Measurements from ENCODE around the gene SLC39A9. TPM values are rescaled to one million over a fixed set of nuclear protein-coding genes. Genes with fewer than 3 reads are reported as not detected.
"Not testable (repeated sequence)": the region's sequence is repeated elsewhere in the genome, so short reads cannot be mapped to it uniquely, and the experiment has no call there.

Gene SLC39A9
- polyA plus RNA-seq, 2 donors: 18.1 to 19.4 TPM

GRCh38 chr14:69378274-69378673 is 20.2 kb upstream of the SLC39A9 start:
- no peak overlapping the region for H3K4me3 ChIP-seq (ENCODE audit: low read depth in 1 of 2, low read length in 2 of 2)
- no peaks in the 10 kb centered on the region for H3K27me3 ChIP-seq (ENCODE audit: control insufficient read depth in 1 of 2, insufficient read depth in 2 of 2, low read length in 2 of 2)
- peaks cover 0 to 2% of the 10 kb centered on the region in 2 donors for H3K36me3 ChIP-seq (ENCODE audit: control insufficient read depth in 2 of 2, insufficient read depth in 2 of 2, low read length in 1 of 2)
- H3K4me1 ChIP-seq (ENCODE audit: control insufficient read depth in 2 of 2, insufficient read depth in 2 of 2, low read length in 1 of 2): no peaks in the 10 kb centered on the region
- WGBS, 2 donors: 79% methylated on average over 2 of the region's 2 CpGs
- H3K27ac ChIP-seq (ENCODE audit: low read depth in 2 of 2, low read length in 1 of 2): no peak overlapping the region
- no peaks in the 10 kb centered on the region for H3K9me3 ChIP-seq (ENCODE audit: control insufficient read depth in 2 of 2, insufficient read depth in 1 of 2, low read depth in 1 of 2, low read length in 1 of 2)

- peaks cover 0 to 4% of the 10 kb centered on the region in 2 donors for H3K36me3 ChIP-seq (ENCODE audit: control insufficient read depth in 2 of 2, insufficient read depth in 2 of 2, low read length in 1 of 2)
- WGBS, 2 donors: 88 to 93% methylated on average over 3 of the region's 3 CpGs
- no peaks in the 10 kb centered on the region for H3K9me3 ChIP-seq (ENCODE audit: control insufficient read depth in 2 of 2, insufficient read depth in 1 of 2, low read depth in 1 of 2, low read length in 1 of 2)
- no peak overlapping the region for H3K27ac ChIP-seq (ENCODE audit: low read depth in 2 of 2, low read length in 1 of 2)
- no peaks in the 10 kb centered on the region for H3K4me1 ChIP-seq (ENCODE audit: control insufficient read depth in 2 of 2, insufficient read depth in 2 of 2, low read length in 1 of 2)
- no peaks in the 10 kb centered on the region for H3K27me3 ChIP-seq (ENCODE audit: control insufficient read depth in 1 of 2, insufficient read depth in 2 of 2, low read length in 2 of 2)
- H3K4me3 ChIP-seq (ENCODE audit: low read depth in 1 of 2, low read length in 2 of 2): no peak overlapping the region
These were observed 11.2 kb upstream of the SLC39A9 start for GRCh38 chr14:69387311-69387710.

GRCh38 chr14:69391400-69391799 is 7.1 kb upstream of the SLC39A9 start:
- H3K9me3 ChIP-seq (ENCODE audit: control insufficient read depth in 2 of 2, insufficient read depth in 1 of 2, low read depth in 1 of 2, low read length in 1 of 2); H3K27me3 ChIP-seq (ENCODE audit: control insufficient read depth in 1 of 2, insufficient read depth in 2 of 2, low read length in 2 of 2); H3K4me1 ChIP-seq (ENCODE audit: control insufficient read depth in 2 of 2, insufficient read depth in 2 of 2, low read length in 1 of 2); H3K4me3 ChIP-seq (ENCODE audit: low read depth in 1 of 2, low read length in 2 of 2); H3K27ac ChIP-seq (ENCODE audit: low read depth in 2 of 2, low read length in 1 of 2): not testable (repeated sequence)
- 86 to 90% methylated on average over 8 of the region's 8 CpGs for WGBS, 2 donors
- peaks cover 7 to 14% of the 10 kb centered on the region in 2 donors for H3K36me3 ChIP-seq (ENCODE audit: control insufficient read depth in 2 of 2, insufficient read depth in 2 of 2, low read length in 1 of 2)

GRCh38 chr14:69392481-69392880 is 6.0 kb upstream of the SLC39A9 start:
- Histone ChIP-seq H3K9me3 (ENCODE audit: control insufficient read depth in 2 of 2, insufficient read depth in 1 of 2, low read depth in 1 of 2, low read length in 1 of 2) (no peaks in the 10 kb centered on the region), H3K36me3 (ENCODE audit: control insufficient read depth in 2 of 2, insufficient read depth in 2 of 2, low read length in 1 of 2) (peaks cover 7 to 14% of the 10 kb centered on the region in 2 donors), H3K27me3 (ENCODE audit: control insufficient read depth in 1 of 2, insufficient read depth in 2 of 2, low read length in 2 of 2) (no peaks in the 10 kb centered on the region), H3K4me3 (ENCODE audit: low read depth in 1 of 2, low read length in 2 of 2) (no peak overlapping the region), H3K27ac (ENCODE audit: low read depth in 2 of 2, low read length in 1 of 2) (no peak overlapping the region), H3K4me1 (ENCODE audit: control insufficient read depth in 2 of 2, insufficient read depth in 2 of 2, low read length in 1 of 2) (no peaks in the 10 kb centered on the region)
- WGBS, 2 donors: 92 to 95% methylated on average over 3 of the region's 3 CpGs

GRCh38 chr14:69395929-69396328 is 2.6 kb upstream of the SLC39A9 start:
- peaks cover 3% of the 10 kb centered on the region in 2 donors for H3K4me1 ChIP-seq (ENCODE audit: control insufficient read depth in 2 of 2, insufficient read depth in 2 of 2, low read length in 1 of 2)
- 85 to 88% methylated on average over 4 of the region's 4 CpGs for WGBS, 2 donors

GRCh38 chr14:69398818-69399210 is 322 bp downstream of the SLC39A9 start:
- WGBS, 2 donors: 0 to 1% methylated on average over 18 of the region's 18 CpGs
- Histone ChIP-seq H3K4me3 (ENCODE audit: low read depth in 1 of 2, low read length in 2 of 2) (peak overlapping the region; percentile 82 to 85), H3K4me1 (ENCODE audit: control insufficient read depth in 2 of 2, insufficient read depth in 2 of 2, low read length in 1 of 2) (peaks cover 3 to 5% of the 10 kb centered on the region in 2 donors), H3K9me3 (ENCODE audit: control insufficient read depth in 2 of 2, insufficient read depth in 1 of 2, low read depth in 1 of 2, low read length in 1 of 2) (no peaks in the 10 kb centered on the region), H3K36me3 (ENCODE audit: control insufficient read depth in 2 of 2, insufficient read depth in 2 of 2, low read length in 1 of 2) (peaks cover 3 to 4% of the 10 kb centered on the region in 2 donors), H3K27ac (ENCODE audit: low read depth in 2 of 2, low read length in 1 of 2) (peak overlapping the region; percentile 54 to 91), H3K27me3 (ENCODE audit: control insufficient read depth in 1 of 2, insufficient read depth in 2 of 2, low read length in 2 of 2) (no peaks in the 10 kb centered on the region)

More at GRCh38 chr14:69395929-69396328, 2.6 kb upstream of the SLC39A9 start:
- no peak overlapping the region for H3K27ac ChIP-seq (ENCODE audit: low read depth in 2 of 2, low read length in 1 of 2)
- no peak overlapping the region for H3K4me3 ChIP-seq (ENCODE audit: low read depth in 1 of 2, low read length in 2 of 2)
- H3K9me3 ChIP-seq (ENCODE audit: control insufficient read depth in 2 of 2, insufficient read depth in 1 of 2, low read depth in 1 of 2, low read length in 1 of 2): no peaks in the 10 kb centered on the region
- H3K27me3 ChIP-seq (ENCODE audit: control insufficient read depth in 1 of 2, insufficient read depth in 2 of 2, low read length in 2 of 2): no peaks in the 10 kb centered on the region
- H3K36me3 ChIP-seq (ENCODE audit: control insufficient read depth in 2 of 2, insufficient read depth in 2 of 2, low read length in 1 of 2): peaks cover 7 to 10% of the 10 kb centered on the region in 2 donors

GRCh38 chr14:69399750-69400149 is 1.3 kb downstream of the SLC39A9 start:
- H3K27ac ChIP-seq (ENCODE audit: low read depth in 2 of 2, low read length in 1 of 2): no peak overlapping the region
- H3K27me3 ChIP-seq (ENCODE audit: control insufficient read depth in 1 of 2, insufficient read depth in 2 of 2, low read length in 2 of 2): no peaks in the 10 kb centered on the region
- H3K4me1 ChIP-seq (ENCODE audit: control insufficient read depth in 2 of 2, insufficient read depth in 2 of 2, low read length in 1 of 2): peaks cover 3 to 5% of the 10 kb centered on the region in 2 donors
- 82 to 93% methylated on average over 8 of the region's 8 CpGs for WGBS, 2 donors
- peak overlapping the region in 1 of 2 donors; percentile 82 for H3K4me3 ChIP-seq (ENCODE audit: low read depth in 1 of 2, low read length in 2 of 2)
- peaks cover 2 to 3% of the 10 kb centered on the region in 2 donors for H3K36me3 ChIP-seq (ENCODE audit: control insufficient read depth in 2 of 2, insufficient read depth in 2 of 2, low read length in 1 of 2)
- H3K9me3 ChIP-seq (ENCODE audit: control insufficient read depth in 2 of 2, insufficient read depth in 1 of 2, low read depth in 1 of 2, low read length in 1 of 2): no peaks in the 10 kb centered on the region

GRCh38 chr14:69400154-69400553 is 1.7 kb downstream of the SLC39A9 start:
- Histone ChIP-seq H3K9me3 (ENCODE audit: control insufficient read depth in 2 of 2, insufficient read depth in 1 of 2, low read depth in 1 of 2, low read length in 1 of 2) (no peaks in the 10 kb centered on the region), H3K27ac (ENCODE audit: low read depth in 2 of 2, low read length in 1 of 2) (no peak overlapping the region), H3K36me3 (ENCODE audit: control insufficient read depth in 2 of 2, insufficient read depth in 2 of 2, low read length in 1 of 2) (no peaks in the 10 kb centered on the region), H3K4me3 (ENCODE audit: low read depth in 1 of 2, low read length in 2 of 2) (peak overlapping the region in 1 of 2 donors; percentile 22), H3K27me3 (ENCODE audit: control insufficient read depth in 1 of 2, insufficient read depth in 2 of 2, low read length in 2 of 2) (no peaks in the 10 kb centered on the region), H3K4me1 (ENCODE audit: control insufficient read depth in 2 of 2, insufficient read depth in 2 of 2, low read length in 1 of 2) (peaks cover 3 to 5% of the 10 kb centered on the region in 2 donors)
- WGBS, 2 donors: 72 to 83% methylated on average over 6 of the region's 6 CpGs

- no peaks in the 10 kb centered on the region for H3K9me3 ChIP-seq (ENCODE audit: control insufficient read depth in 2 of 2, insufficient read depth in 1 of 2, low read depth in 1 of 2, low read length in 1 of 2)
- WGBS, 2 donors: 65 to 70% methylated on average over 2 of the region's 2 CpGs
- no peak overlapping the region for H3K4me3 ChIP-seq (ENCODE audit: low read depth in 1 of 2, low read length in 2 of 2)
- H3K27me3 ChIP-seq (ENCODE audit: control insufficient read depth in 1 of 2, insufficient read depth in 2 of 2, low read length in 2 of 2): no peaks in the 10 kb centered on the region
- H3K36me3 ChIP-seq (ENCODE audit: control insufficient read depth in 2 of 2, insufficient read depth in 2 of 2, low read length in 1 of 2): no peaks in the 10 kb centered on the region
- no peak overlapping the region for H3K27ac ChIP-seq (ENCODE audit: low read depth in 2 of 2, low read length in 1 of 2)
- H3K4me1 ChIP-seq (ENCODE audit: control insufficient read depth in 2 of 2, insufficient read depth in 2 of 2, low read length in 1 of 2): peaks cover 3 to 5% of the 10 kb centered on the region in 2 donors
These were observed 3.3 kb downstream of the SLC39A9 start for GRCh38 chr14:69401841-69402240.

GRCh38 chr14:69404478-69404877 is 6.0 kb downstream of the SLC39A9 start:
- H3K27me3 ChIP-seq (ENCODE audit: control insufficient read depth in 1 of 2, insufficient read depth in 2 of 2, low read length in 2 of 2): no peaks in the 10 kb centered on the region
- WGBS, 2 donors: 93 to 98% methylated on average over 3 of the region's 3 CpGs
- no peak overlapping the region for H3K27ac ChIP-seq (ENCODE audit: low read depth in 2 of 2, low read length in 1 of 2)
- H3K4me3 ChIP-seq (ENCODE audit: low read depth in 1 of 2, low read length in 2 of 2): no peak overlapping the region
- H3K36me3 ChIP-seq (ENCODE audit: control insufficient read depth in 2 of 2, insufficient read depth in 2 of 2, low read length in 1 of 2): no peaks in the 10 kb centered on the region
- H3K4me1 ChIP-seq (ENCODE audit: control insufficient read depth in 2 of 2, insufficient read depth in 2 of 2, low read length in 1 of 2): peaks cover 3 to 5% of the 10 kb centered on the region in 2 donors
- H3K9me3 ChIP-seq (ENCODE audit: control insufficient read depth in 2 of 2, insufficient read depth in 1 of 2, low read depth in 1 of 2, low read length in 1 of 2): no peaks in the 10 kb centered on the region

Data from esophagus (tissue), 2 donors.